Loucy (cell line): ENCODE data around the gene PLXNA4.

Experiments
- H2AFZ ChIP-seq: fragments of 200-600 bp; sonication (generic); 2 replicates; pipeline ENCODE4 v1.6.0; 2016; ENCODE audit warnings: antibody characterized with exemption, mild to moderate bottlenecking, low read length, moderate library complexity
- H3F3A ChIP-seq: fragments of 200-600 bp; 2 replicates; pipeline ENCODE4 v1.6.0; 2016; ENCODE audit warnings: antibody characterized with exemption, low read depth, mild to moderate bottlenecking
- H3K27me3 ChIP-seq: fragments of 200-600 bp; sonication (generic); 2 replicates; pipeline ENCODE4 v1.6.1; 2014; ENCODE audit warnings: low read length, mild to moderate bottlenecking; ENCODE audit not compliant: insufficient read depth, poor library complexity, severe bottlenecking
- H3K36me3 ChIP-seq: fragments of 200-600 bp; sonication (generic); 2 replicates; pipeline ENCODE4 v1.6.1; 2016; ENCODE audit warnings: low read length; ENCODE audit not compliant: insufficient read depth
- H3K4me1 ChIP-seq: fragments of 200-600 bp; sonication (generic); 2 replicates; pipeline ENCODE4 v1.5.1; 2014; ENCODE audit warnings: low read length, mild to moderate bottlenecking; ENCODE audit not compliant: insufficient read depth, poor library complexity, severe bottlenecking
- H3K4me2 ChIP-seq: fragments of 200-600 bp; sonication (generic); 2 replicates; pipeline ENCODE4 v1.6.0; 2014; ENCODE audit warnings: antibody characterized with exemption, low read length, low read depth, mild to moderate bottlenecking; ENCODE audit not compliant: poor library complexity, severe bottlenecking
- H3K4me3 ChIP-seq: fragments of 200-600 bp; sonication (generic); 2 replicates; pipeline ENCODE4 v1.5.1; 2014; ENCODE audit warnings: low read length, mild to moderate bottlenecking, mixed read lengths; ENCODE audit not compliant: poor library complexity, severe bottlenecking
- H3K79me2 ChIP-seq: fragments of 200-600 bp; sonication (generic); 2 replicates; pipeline ENCODE4 v1.6.1; 2014; ENCODE audit warnings: low read length; ENCODE audit not compliant: insufficient read depth
- H3K9ac ChIP-seq: fragments of 200-600 bp; sonication (generic); 2 replicates; pipeline ENCODE4 v1.6.0; 2014; ENCODE audit warnings: mild to moderate bottlenecking, low read depth, low read length, moderate library complexity; ENCODE audit not compliant: poor library complexity, severe bottlenecking
- H3K9me2 ChIP-seq: fragments of 200-600 bp; sonication (generic); replicated peaks from 2 replicates; pipeline ENCODE4 v1.6.1; 2016; ENCODE audit warnings: low read depth, low read length, mixed read lengths
- H3K9me3 ChIP-seq: fragments of 200-600 bp; sonication (generic); 2 replicates; pipeline ENCODE4 v1.6.1; 2014; ENCODE audit warnings: mild to moderate bottlenecking, antibody characterized with exemption, low read length, low read depth; ENCODE audit not compliant: insufficient read depth
- H4K20me1 ChIP-seq: fragments of 200-600 bp; sonication (generic); 2 replicates; pipeline ENCODE4 v1.6.0; 2014; ENCODE audit warnings: antibody characterized with exemption, low read length, mild to moderate bottlenecking; ENCODE audit not compliant: insufficient read depth, poor library complexity, severe bottlenecking
- EZH2phosphoT487 ChIP-seq: fragments of 200-600 bp; IDR thresholded peaks from 2 replicates; pipeline ENCODE4 v1.6.1; 2018; ENCODE audit warnings: antibody characterized with exemption, mild to moderate bottlenecking, moderate library complexity, borderline replicate concordance
- TF ChIP-seq, protein P1 (sequence below): fragments of 200-600 bp; sonication (generic); conservative IDR thresholded peaks from 2 replicates; pipeline ENCODE4 v1.5.1; 2014; ENCODE audit warnings: mild to moderate bottlenecking, antibody characterized with exemption, low read length

Gene PLXNA4

DNA sequence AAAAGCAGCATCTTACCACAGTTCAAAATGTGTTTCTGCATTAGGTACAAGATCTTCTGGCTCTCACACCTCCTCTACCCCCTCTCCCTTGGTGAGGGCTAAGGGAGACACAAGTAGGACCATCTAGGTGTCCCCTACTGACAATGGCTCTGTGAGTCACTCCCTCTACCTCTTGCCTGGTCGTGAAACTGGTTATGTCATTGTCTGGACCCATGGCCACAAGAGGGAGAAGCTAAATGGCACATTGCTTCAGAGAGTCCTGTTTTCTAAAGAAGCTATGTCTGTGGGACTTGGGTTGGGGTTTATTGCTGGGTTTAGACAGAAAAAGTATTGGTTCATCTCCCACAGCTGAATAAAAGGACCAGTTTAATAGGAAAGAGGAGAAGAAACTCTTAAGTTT lies 4.0 kb upstream of the PLXNA4 start:
- Histone ChIP-seq H3K9ac (no peak overlapping the region), H3K9me2 (no peaks in the 10 kb centered on the region), H3K36me3 (no peaks in the 10 kb centered on the region), H3F3A (no peaks in the 10 kb centered on the region), H3K27me3 (peaks cover 14% of the 10 kb centered on the region), H3K9me3 (no peaks in the 10 kb centered on the region), H3K4me2 (no peak overlapping the region), H3K4me1 (peaks cover 3% of the 10 kb centered on the region), H4K20me1 (no peaks in the 10 kb centered on the region), H2AFZ (no peak overlapping the region), H3K79me2 (no peaks in the 10 kb centered on the region), H3K4me3 (no peak overlapping the region)
- TF ChIP-seq EZH2phosphoT487: no peak
- TF ChIP-seq, protein P1, sequence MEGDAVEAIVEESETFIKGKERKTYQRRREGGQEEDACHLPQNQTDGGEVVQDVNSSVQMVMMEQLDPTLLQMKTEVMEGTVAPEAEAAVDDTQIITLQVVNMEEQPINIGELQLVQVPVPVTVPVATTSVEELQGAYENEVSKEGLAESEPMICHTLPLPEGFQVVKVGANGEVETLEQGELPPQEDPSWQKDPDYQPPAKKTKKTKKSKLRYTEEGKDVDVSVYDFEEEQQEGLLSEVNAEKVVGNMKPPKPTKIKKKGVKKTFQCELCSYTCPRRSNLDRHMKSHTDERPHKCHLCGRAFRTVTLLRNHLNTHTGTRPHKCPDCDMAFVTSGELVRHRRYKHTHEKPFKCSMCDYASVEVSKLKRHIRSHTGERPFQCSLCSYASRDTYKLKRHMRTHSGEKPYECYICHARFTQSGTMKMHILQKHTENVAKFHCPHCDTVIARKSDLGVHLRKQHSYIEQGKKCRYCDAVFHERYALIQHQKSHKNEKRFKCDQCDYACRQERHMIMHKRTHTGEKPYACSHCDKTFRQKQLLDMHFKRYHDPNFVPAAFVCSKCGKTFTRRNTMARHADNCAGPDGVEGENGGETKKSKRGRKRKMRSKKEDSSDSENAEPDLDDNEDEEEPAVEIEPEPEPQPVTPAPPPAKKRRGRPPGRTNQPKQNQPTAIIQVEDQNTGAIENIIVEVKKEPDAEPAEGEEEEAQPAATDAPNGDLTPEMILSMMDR: no peak

DNA sequence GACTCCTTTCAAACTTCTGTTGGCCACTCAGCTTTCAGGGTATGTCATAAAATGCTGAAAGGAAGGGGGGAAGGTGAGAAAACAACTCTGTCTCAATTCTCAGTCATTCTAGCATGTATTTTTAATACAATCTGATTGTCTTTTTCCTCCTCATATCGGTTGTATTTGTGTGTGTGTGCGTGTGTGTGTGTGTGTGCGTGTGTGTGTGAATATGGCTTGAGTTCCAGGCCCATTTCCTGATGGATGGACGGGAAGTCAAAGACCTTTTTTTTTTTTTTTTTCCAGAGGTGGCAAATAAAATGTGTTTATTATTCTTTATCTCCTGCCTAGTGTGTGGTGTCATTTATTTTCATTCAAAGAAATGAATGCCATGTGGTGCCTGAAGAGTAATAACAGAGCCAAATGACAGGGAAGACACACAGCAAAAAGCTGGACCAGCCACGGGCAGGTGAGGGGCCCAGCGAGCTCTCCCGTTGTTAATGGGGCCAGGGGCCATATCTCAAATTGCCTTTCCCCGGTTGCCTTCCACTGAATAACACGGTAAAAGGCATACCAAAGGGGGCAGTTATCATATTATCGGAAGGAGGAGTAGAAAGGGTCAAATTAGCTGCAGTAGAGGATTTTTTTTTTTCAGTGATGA lies 3.1 kb upstream of the PLXNA4 start:
- H3F3A ChIP-seq: no peaks in the 10 kb centered on the region
- no peaks in the 10 kb centered on the region for H3K9me2 ChIP-seq
- peaks cover 23% of the 10 kb centered on the region for H3K27me3 ChIP-seq
- H3K9me3 ChIP-seq: no peaks in the 10 kb centered on the region
- no peaks in the 10 kb centered on the region for H4K20me1 ChIP-seq
- no peak overlapping the region for H3K9ac ChIP-seq
- no peak overlapping the region for H2AFZ ChIP-seq
- H3K4me1 ChIP-seq: peaks cover 3% of the 10 kb centered on the region
- no peak overlapping the region for H3K4me2 ChIP-seq
- TF ChIP-seq, protein P1: no peak
- no peak for TF ChIP-seq EZH2phosphoT487
- H3K4me3 ChIP-seq: no peak overlapping the region
- no peaks in the 10 kb centered on the region for H3K79me2 ChIP-seq
- no peaks in the 10 kb centered on the region for H3K36me3 ChIP-seq

DNA sequence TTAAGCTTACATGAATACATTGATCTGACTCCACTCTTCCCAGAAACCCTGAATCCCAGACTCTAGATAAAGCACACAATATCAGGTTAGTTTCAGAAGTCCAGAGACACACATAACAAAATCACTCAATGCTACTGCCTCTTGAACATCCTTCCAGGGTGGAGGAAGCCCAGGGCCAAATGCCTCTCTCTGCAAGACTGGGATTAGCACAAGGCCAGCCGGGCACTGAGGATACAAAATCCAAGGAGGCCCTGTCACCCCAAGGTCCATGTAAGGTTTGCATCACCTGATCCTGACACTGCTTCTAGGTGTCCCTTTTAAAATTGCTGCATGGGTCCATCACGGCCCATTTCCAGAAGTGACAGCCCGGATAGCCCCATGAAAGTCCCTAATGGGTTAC lies 2.6 kb upstream of the PLXNA4 start:
- Histone ChIP-seq H3K9me2 (no peaks in the 10 kb centered on the region), H3K4me1 (peaks cover 3% of the 10 kb centered on the region), H3K36me3 (no peaks in the 10 kb centered on the region), H3K4me2 (no peak overlapping the region), H3K9ac (no peak overlapping the region), H3K79me2 (no peaks in the 10 kb centered on the region), H3F3A (no peaks in the 10 kb centered on the region), H3K27me3 (peaks cover 25% of the 10 kb centered on the region), H3K4me3 (no peak overlapping the region), H4K20me1 (no peaks in the 10 kb centered on the region), H3K9me3 (no peaks in the 10 kb centered on the region), H2AFZ (no peak overlapping the region)
- TF ChIP-seq, protein P1: no peak
- TF ChIP-seq EZH2phosphoT487: no peak
